ENCODE results near the gene TICAM1. TPM values are rescaled to one million over a fixed set of nuclear protein-coding genes. Genes with fewer than 3 reads are reported as not detected.

The TICAM1 gene
- total and polyA plus RNA-seq, 2 of the 13 experiments (the other 11 are each of a cell fraction or from before 2014, with no cell fraction given), result 0.33 to 0.95 TPM

- Histone ChIP-seq H4K20me1 (ENCODE audit: insufficient read depth, low read length) (no peaks in the 10 kb centered on the region), H2AFZ (ENCODE audit: low read length) (no peak overlapping the region), H3K79me2 (ENCODE audit: insufficient read depth, low read length) (peaks cover 41% of the 10 kb centered on the region), H3K4me2 (ENCODE audit: low read depth, low read length) (0 out of 2 replicates have a peak overlapping the region, but pooled peaks have one; percentile 12), H3K27ac (ENCODE audit: extremely low read length, insufficient read depth, low read length) (no peak overlapping the region), H3K9ac (ENCODE audit: insufficient read depth, low read depth, low read length) (no peak overlapping the region), H3K36me3 (replicated peaks in 1 of 2; ENCODE audit: control insufficient read depth in 1 of 2, insufficient read depth in 2 of 2, low read length in 2 of 2) (peaks cover 1 to 19% of the 10 kb centered on the region in 2 experiments; a peak in 3 of 5 replicates), H3K4me1 (ENCODE audit: insufficient read depth, low read length) (peaks cover 50% of the 10 kb centered on the region), H3K4me3 (replicated peaks in 1 of 3; ENCODE audit: insufficient read depth in 1 of 3, low read depth in 2 of 3, low read length in 3 of 3) (no peak overlapping the region), H3K27me3 (ENCODE audit: control insufficient read depth in 1 of 2, insufficient read depth in 2 of 2, low read length in 2 of 2) (no peaks in the 10 kb centered on the region), H3K9me3 (ENCODE audit: low read length) (no peaks in the 10 kb centered on the region)
- no peak for FAIRE-seq
- no peak for ATAC-seq
- TF ChIP-seq ZNF225 (CRISPR knock-in tag; IDR thresholded peaks at IDR 0.05), result no peak
- TF ChIP-seq ZSCAN29 (CRISPR knock-in tag; conservative IDR thresholded peaks at IDR 0.05), result no peak
- 0 out of 2 replicates have a peak, but pooled peaks have one; percentile 10 for TF ChIP-seq ZC3H13 (CRISPR knock-in tag; IDR thresholded peaks at IDR 0.05)
- TF ChIP-seq SP4 (CRISPR knock-in tag; IDR thresholded peaks at IDR 0.05), result no peak
- no peak for TF ChIP-seq MTF2 (CRISPR knock-in tag; IDR thresholded peaks at IDR 0.05; ENCODE audit: borderline replicate concordance)
- no peak for TF ChIP-seq LCORL (IDR thresholded peaks at IDR 0.05)
- TF ChIP-seq LCORL (CRISPR knock-in tag; IDR thresholded peaks at IDR 0.05), result no peak
- in situ Hi-C loops (cut with HindIII; ENCODE audit: extremely low pct_ligation_motif_present, low pct_unique_long_range_greater_than_20kb), result no loop called here
- intact Hi-C loops (cut with micrococcal nuclease; ENCODE audit: unreplicated experiment), result no loop called here
- ChIA-PET POLR2A (no interaction called here), CTCF (ENCODE audit: low intra/inter-chr PET ratio, low total read pairs) (no interaction called here)
- 94% methylated on average over 9 of the region's 9 CpGs for WGBS (ENCODE audit: low lambda C conversion rate)
- BruUV-seq (replicated peaks), result no TSS peak
- DNase-seq (ENCODE audit: low spot score), result no peak
Measured at GRCh38 chr19:4795400-4795799, 36.1 kb downstream of the TICAM1 start.

- Histone ChIP-seq H3K79me2 (ENCODE audit: insufficient read depth, low read length) (peaks cover 41% of the 10 kb centered on the region), H3K4me2 (ENCODE audit: low read depth, low read length) (0 out of 2 replicates have a peak overlapping the region, but pooled peaks have one; percentile 12), H3K27ac (ENCODE audit: extremely low read length, insufficient read depth, low read length) (no peak overlapping the region), H3K9me3 (ENCODE audit: low read length) (no peaks in the 10 kb centered on the region), H4K20me1 (ENCODE audit: insufficient read depth, low read length) (no peaks in the 10 kb centered on the region), H3K36me3 (replicated peaks in 1 of 2; ENCODE audit: control insufficient read depth in 1 of 2, insufficient read depth in 2 of 2, low read length in 2 of 2) (peaks cover 1 to 19% of the 10 kb centered on the region in 2 experiments; a peak in 3 of 5 replicates), H2AFZ (ENCODE audit: low read length) (no peak overlapping the region), H3K4me1 (ENCODE audit: insufficient read depth, low read length) (peaks cover 45% of the 10 kb centered on the region), H3K9ac (ENCODE audit: insufficient read depth, low read depth, low read length) (0 out of 2 replicates have a peak overlapping the region, but pooled peaks have one; percentile 22), H3K27me3 (ENCODE audit: control insufficient read depth in 1 of 2, insufficient read depth in 2 of 2, low read length in 2 of 2) (no peaks in the 10 kb centered on the region), H3K4me3 (replicated peaks in 1 of 3; ENCODE audit: insufficient read depth in 1 of 3, low read depth in 2 of 3, low read length in 3 of 3) (no peak overlapping the region)
- in situ Hi-C loops (cut with HindIII; ENCODE audit: extremely low pct_ligation_motif_present, low pct_unique_long_range_greater_than_20kb) (loop anchor here (5.0 kb wide), 1 partner anchor 63 kb away; no protein-coding TSS in a partner anchor), intact Hi-C loops (cut with micrococcal nuclease; ENCODE audit: unreplicated experiment) (no loop called here)
- no TSS peak for BruUV-seq (replicated peaks)
- POLR2A ChIA-PET, result no interaction called here
- DNase-seq (ENCODE audit: low spot score) (no peak), FAIRE-seq (no peak), ATAC-seq (no peak)
- CTCF ChIA-PET (ENCODE audit: low intra/inter-chr PET ratio, low total read pairs), result no interaction called here
- no peak for TF ChIP-seq NFKBIZ (CRISPR knock-in tag; IDR thresholded peaks at IDR 0.05)
- TF ChIP-seq ETS1 (CRISPR knock-in tag; IDR thresholded peaks at IDR 0.05), result no peak
- TF ChIP-seq TSC22D2 (CRISPR knock-in tag; IDR thresholded peaks at IDR 0.05; ENCODE audit: borderline replicate concordance), result no peak
- no peak for TF ChIP-seq WIZ (CRISPR knock-in tag; IDR thresholded peaks at IDR 0.05)
- no peak for TF ChIP-seq FOXP4 (CRISPR knock-in tag; IDR thresholded peaks at IDR 0.05)
- TF ChIP-seq ZC3H13 (CRISPR knock-in tag; IDR thresholded peaks at IDR 0.05), result 0 out of 2 replicates have a peak, but pooled peaks have one; percentile 57
- no peak for TF ChIP-seq ARNT (IDR thresholded peaks at IDR 0.05)
- TF ChIP-seq AGO2 (optimal IDR thresholded peaks at IDR 0.05; ENCODE audit: low read depth, low read length), result peak; percentile 18
- no peak for TF ChIP-seq IRF1 (CRISPR knock-in tag; IDR thresholded peaks at IDR 0.05; ENCODE audit: low read depth)
- WGBS (ENCODE audit: low lambda C conversion rate), result 91% methylated on average over 3 of the region's 11 CpGs
Measured at GRCh38 chr19:4794971-4795370, 36.5 kb downstream of the TICAM1 start.

Data from HepG2 (cell line).